Raji (cell line): ENCODE results near the gene RNF168.
A peak's percentile ranks its signal among the peaks of the same experiment; 100 is the strongest.

Experiments
- POLR2A ChIP-seq: IDR thresholded peaks from 2 replicates; pipeline ENCODE4 v1.6.1; 2011; ENCODE audit warnings: low read depth, low read length, control low read depth; ENCODE audit not compliant: insufficient read depth

The RNF168 gene

GRCh38 chr3:196503196-196504076 lies at the start of gene RNF168:
TSS of gene RNF168 (minus strand) at chr3:196503768. CDS start at chr3:196503173, 595 bp downstream.
- peak; percentile 95 for TF ChIP-seq POLR2A

DNA sequence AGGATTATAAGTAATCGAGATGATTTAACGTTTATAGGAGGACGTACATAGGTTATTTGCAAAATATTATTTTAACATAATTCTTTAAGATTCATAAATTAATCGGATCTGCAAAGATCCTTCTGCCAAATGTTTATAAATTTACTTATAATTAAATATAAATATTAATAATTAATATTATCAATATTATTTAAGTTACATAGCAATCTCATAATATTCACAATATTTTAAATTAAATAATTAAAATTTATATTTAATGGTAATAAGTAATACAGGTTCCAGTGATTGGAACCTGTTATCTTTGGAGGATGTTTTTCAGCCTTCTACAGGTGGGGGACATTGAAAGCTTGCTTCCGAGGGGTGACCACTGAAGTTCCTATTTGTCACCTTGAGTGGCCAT lies 48.7 kb upstream of the RNF168 start:
- no peak for TF ChIP-seq POLR2A

DNA sequence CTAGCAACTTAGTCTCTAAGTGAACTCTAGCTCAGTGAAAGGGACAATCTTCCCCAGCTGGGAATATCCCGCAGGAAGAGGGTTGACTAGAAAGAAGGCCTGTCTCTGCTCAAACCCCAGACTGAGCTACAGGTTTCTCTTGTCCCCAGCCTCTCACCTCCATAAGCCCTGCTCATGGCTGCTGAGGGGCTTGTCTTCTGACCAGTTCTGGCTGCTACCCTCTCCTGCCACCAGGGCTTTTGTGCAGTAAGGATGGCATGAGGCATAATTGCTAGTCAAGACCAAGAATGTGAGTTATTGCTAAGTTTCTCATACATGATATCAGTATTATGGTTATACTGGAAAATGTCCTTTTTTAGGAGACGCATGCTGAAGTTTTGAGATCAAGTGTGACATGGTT lies 43.5 kb upstream of the RNF168 start:
- no peak for TF ChIP-seq POLR2A

- no peak for TF ChIP-seq POLR2A
Measured at GRCh38 chr3:196546537-196546936, 43.0 kb upstream of the RNF168 start.

DNA sequence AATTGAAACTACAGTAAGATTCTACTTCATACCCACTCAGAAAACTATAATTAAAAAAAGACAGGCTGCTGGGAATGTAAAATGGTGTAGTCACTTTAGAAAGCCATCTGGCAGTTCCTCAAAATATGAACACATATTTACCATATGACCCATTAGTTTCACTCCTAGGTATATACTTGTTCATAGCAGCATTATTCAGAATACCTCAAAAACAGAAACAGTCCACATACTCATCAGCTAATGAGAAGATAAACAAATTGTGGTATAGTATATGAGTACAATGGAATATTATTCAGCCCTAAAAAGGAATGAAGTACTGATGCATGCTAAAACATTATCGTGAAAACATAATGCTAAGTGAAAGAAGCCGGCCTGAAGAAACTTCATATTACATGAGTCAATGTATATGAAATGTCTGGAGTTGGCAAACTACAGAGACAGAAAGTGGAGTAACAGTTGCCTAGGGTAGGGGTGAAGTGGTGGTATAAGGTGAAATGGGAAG lies 41.0 kb upstream of the RNF168 start:
- TF ChIP-seq POLR2A: no peak

- TF ChIP-seq POLR2A: no peak
Measured at GRCh38 chr3:196541684-196542445, 38.3 kb upstream of the RNF168 start.

DNA sequence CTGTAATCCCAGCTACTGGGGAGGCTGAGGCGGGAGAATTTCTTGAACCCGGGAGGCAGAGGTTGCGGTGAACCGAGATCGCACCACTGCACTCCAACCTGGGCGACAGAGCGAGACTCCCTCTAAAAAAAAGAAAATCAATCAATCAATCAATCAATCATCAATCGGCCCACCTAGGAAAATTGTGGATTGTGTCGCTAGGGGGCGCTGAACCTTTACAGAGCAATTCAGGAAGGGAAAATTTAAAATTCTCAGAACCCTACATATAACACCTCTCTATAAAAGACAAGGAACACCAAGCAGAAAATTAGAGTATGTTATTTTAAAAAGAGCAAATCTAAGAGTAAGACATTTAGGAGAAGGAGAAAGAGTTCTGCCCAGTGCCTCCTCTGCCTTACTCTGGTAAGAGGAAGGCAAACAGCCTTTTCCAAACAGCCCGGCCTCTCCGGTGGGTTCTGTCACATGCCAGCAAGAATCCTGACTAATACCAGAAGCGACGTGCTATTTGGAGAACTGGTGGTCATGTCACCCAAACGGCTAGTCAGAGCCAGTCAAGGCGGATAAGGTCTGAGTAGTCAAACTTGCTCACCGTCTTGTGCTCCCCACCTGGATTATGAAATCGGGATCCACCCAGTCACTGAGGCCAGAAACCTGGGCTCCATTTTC lies 33.9 kb upstream of the RNF168 start:
- TF ChIP-seq POLR2A: no peak

DNA sequence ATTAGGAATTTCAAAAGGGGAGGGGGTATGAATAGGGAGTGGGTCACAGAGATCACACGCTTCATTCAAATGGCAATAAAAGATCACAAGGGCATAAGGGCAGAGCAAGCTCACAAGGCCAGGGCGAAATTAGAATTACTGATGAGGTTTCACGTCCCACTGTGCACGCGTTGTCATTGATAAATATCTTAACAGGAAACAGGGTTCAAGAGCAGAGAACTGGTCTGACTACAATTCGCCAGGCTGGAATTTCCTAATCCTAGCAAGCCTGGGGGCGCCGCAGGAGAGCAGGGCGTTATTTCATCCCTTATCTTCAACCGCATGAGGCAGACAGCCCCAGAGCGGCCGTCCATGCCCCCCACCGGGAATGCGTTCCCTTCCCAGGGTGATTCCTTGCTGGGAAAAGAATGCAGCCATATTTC lies 29.7 kb upstream of the RNF168 start:
- TF ChIP-seq POLR2A: no peak

- no peak for TF ChIP-seq POLR2A
Measured at GRCh38 chr3:196531418-196531817, 27.9 kb upstream of the RNF168 start.

- TF ChIP-seq POLR2A: peak; percentile 76
Measured at GRCh38 chr3:196528639-196529233, 25.2 kb upstream of the RNF168 start.

GRCh38 chr3:196525141-196525540 lies 21.6 kb upstream of the RNF168 start:
- TF ChIP-seq POLR2A: no peak

DNA sequence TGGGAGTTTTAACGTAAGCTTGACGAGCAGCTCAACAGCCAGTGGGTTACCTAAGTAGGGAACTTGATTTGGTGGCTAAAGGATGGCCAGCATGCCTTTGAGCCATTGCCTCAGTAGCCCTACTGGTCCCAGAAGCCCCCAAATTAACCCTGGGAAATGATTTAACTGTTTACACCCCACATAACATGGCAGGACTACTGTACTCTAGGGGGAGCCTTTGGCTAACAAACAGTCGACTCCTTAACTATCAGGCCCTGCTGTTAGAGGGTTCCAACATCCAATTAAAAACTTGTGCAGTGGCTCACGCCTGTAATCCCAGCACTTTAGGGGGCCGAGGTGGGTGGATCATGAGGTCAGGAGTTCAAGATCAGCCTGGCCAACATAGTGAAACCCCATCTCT lies 21.0 kb upstream of the RNF168 start:
- no peak for TF ChIP-seq POLR2A

DNA sequence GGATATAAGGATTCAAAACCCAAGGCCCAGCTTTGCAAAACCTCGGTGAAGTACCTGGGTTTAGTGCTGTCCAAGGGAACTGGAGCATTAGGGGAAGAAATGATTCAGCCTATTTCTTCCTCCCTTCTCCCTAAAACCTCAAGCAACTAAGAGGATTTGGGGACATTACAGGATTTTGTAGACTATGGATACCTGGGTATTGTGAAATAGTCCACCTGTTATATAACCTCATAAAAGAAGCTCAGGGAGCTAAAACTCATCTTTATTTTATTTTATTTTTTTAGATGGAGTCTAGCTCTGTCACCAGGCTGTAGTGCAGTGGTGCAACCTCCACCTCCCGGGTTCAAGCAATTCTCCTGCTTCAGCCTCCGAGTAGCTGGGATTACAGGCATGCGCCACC lies 20.3 kb upstream of the RNF168 start:
- no peak for TF ChIP-seq POLR2A

DNA sequence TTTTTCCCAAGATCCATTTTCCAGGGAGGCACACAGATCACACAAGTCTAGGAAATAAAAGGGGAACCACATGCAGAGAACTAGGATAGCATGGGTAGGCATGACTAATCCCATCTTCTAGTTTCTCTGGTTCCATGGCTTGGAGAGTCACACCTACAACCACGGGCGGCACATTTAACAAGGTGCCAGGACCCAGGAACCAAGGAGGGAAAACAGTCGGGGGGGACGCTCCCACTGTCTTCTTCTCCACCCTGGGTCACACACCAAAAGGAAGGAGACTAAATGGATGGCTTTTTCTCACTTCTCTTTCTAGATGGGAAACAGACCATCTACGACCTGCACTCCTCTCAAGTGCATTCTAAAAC lies 16.1 kb upstream of the RNF168 start:
- TF ChIP-seq POLR2A: no peak

- TF ChIP-seq POLR2A: no peak
Measured at GRCh38 chr3:196518966-196519717, 15.6 kb upstream of the RNF168 start.

GRCh38 chr3:196517919-196518318 lies 14.4 kb upstream of the RNF168 start:
- TF ChIP-seq POLR2A: no peak
